ENCODE data around the gene EEFSEC. TPM values are rescaled to one million over a fixed set of nuclear protein-coding genes. Genes with fewer than 3 reads are reported as not detected.

The EEFSEC gene
- total RNA-seq, 1 donor from 2014 or later = 18.7 TPM

DNA sequence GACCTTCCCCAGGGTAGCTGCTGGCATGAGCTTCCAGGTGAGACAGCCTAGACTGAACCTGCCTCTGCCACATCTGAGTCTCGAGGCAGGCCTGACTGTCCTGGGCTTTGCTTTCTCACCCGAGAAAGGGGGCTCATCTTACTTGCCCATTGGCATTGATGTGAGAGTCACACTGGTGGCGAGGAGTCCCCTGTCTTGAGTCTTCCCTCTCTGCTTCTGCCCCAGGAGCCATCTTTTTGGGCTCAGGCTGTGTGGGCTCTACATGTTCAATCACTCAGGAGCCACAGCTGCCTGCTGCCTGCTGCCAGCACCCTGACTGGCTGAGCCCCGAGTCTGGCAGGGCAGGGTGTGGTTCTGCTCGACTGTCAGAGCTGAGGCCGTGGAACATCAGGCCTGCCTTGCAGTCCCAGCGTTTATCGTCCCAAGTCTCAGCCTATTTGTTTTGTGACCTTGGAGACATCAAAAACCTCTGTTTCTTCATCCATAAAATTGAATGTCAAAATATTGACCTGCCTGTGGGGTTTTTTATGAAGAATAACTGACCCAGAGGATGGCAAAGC is 180.9 kb downstream of the EEFSEC start:
- H3K36me3 Mint-ChIP-seq (ENCODE audit: low read depth) = no peaks in the 10 kb centered on the region
- no peak overlapping the region for H3K4me3 Mint-ChIP-seq
- H3K9me3 Mint-ChIP-seq = no peaks in the 10 kb centered on the region
- H3K27me3 Mint-ChIP-seq (ENCODE audit: insufficient read depth) = no peaks in the 10 kb centered on the region
- DNase-seq (ENCODE audit: low spot score) = no peak
- intact Hi-C loops (cut with micrococcal nuclease) = no loop called here
- no peak overlapping the region for H3K27ac Mint-ChIP-seq
- H3K4me1 Mint-ChIP-seq (ENCODE audit: low read depth) = no peaks in the 10 kb centered on the region

DNA sequence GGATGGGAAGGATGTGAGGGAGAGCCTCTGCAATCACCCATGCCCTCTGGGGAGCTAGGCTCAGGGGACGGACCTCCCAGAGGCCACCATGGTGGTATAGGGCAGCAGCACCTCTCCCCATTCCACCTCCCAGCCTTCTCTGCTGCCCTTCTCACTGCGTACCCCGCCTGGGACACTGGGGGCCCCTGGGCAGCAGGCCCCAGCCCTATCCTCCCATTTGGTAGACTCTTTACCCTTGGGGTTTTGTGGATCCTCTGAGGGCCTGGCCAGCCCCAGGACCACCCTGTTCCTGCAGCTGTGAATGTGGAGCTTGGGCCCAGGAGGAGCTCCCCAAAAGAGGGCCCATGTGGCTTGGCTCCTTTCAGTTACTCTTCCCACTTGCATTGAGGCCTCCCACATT is 181.5 kb downstream of the EEFSEC start:
- Mint-ChIP-seq H3K36me3 (ENCODE audit: low read depth) (no peaks in the 10 kb centered on the region), H3K27ac (no peak overlapping the region), H3K4me1 (ENCODE audit: low read depth) (no peaks in the 10 kb centered on the region), H3K4me3 (no peak overlapping the region), H3K27me3 (ENCODE audit: insufficient read depth) (no peaks in the 10 kb centered on the region), H3K9me3 (no peaks in the 10 kb centered on the region)
- DNase-seq (ENCODE audit: low spot score) = no peak
- intact Hi-C loops (cut with micrococcal nuclease) = no loop called here

DNA sequence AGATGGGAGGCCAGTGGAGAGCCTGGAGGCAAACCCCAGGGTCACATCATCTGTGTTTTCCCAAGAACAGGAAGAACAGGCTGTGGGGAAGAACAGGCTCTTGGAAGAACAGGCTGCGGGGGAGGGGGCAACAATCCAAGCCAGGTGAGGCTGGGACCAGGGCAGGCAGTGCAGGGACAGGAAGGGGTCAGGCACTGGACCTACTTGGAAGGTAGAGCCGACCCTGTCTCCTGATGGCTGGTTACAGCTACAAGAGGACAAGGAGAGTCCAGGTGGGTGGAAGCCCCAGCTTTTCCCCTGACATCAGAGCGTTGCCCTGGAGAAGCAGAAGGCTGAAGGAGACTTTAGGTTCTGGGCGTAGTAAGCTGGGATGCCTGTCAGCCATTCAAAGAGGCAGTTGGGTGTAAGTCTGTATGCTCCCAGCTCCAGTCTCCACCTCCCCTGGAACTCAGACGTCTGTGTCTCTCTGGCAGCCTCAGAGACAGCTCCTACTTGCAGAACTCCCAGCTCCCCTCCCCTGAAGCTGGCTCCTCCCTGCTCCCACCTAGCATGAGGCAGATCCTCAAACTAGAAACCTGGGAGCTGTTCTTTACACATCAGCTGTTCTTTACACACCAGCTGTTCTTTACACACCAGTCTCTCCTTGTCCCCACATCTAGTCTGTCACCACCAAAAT is 182.5 kb downstream of the EEFSEC start:
- DNase-seq (ENCODE audit: low spot score) = no peak
- H3K4me1 Mint-ChIP-seq (ENCODE audit: low read depth) = no peaks in the 10 kb centered on the region
- no peaks in the 10 kb centered on the region for H3K9me3 Mint-ChIP-seq
- intact Hi-C loops (cut with micrococcal nuclease) = no loop called here
- no peak overlapping the region for H3K4me3 Mint-ChIP-seq
- no peaks in the 10 kb centered on the region for H3K36me3 Mint-ChIP-seq (ENCODE audit: low read depth)
- no peak overlapping the region for H3K27ac Mint-ChIP-seq
- H3K27me3 Mint-ChIP-seq (ENCODE audit: insufficient read depth) = no peaks in the 10 kb centered on the region

DNA sequence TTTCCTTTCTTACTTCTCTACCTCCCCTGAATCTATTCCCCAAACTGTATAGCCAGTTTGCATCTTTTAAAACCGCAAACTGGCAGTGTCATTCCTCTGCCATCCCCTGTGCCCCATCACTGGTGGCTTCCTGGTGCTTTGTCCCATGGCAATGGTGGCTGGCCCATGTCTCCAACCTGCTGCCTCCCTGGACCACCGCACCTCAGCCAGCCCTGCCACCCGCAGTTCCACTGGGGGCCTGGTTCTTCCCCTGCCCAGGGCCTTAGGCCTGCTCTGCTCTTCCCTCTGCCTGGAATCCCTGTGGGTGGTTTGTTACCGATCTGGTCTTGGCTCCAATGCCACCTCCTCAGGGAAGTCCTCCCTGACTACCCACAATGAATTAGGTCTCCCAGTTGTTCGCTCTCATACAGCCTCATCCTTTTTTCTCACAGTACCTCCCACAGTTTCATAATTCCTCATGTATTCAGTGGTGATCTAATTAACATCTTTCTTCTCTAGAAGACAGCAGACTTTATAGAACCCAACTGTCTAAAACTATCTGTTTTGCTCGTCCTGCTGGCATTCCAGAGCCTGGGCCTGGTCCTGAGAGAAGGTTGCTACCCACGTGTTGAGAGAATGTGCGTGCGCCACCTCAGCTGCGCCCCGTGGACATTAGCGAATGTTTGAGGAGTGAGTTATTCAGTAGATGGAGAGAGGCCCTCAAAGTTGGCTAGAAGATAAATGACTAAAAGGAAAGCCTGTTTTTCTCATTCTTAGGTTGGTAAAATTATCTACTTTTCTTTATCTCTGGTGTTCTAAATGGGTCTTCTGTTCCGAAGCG is 183.3 kb downstream of the EEFSEC start:
- Mint-ChIP-seq H3K9me3 (no peaks in the 10 kb centered on the region), H3K4me3 (no peak overlapping the region), H3K27ac (no peak overlapping the region), H3K36me3 (ENCODE audit: low read depth) (no peaks in the 10 kb centered on the region), H3K4me1 (ENCODE audit: low read depth) (no peaks in the 10 kb centered on the region), H3K27me3 (ENCODE audit: insufficient read depth) (no peaks in the 10 kb centered on the region)
- intact Hi-C loops (cut with micrococcal nuclease) = no loop called here
- DNase-seq (ENCODE audit: low spot score) = no peak

DNA sequence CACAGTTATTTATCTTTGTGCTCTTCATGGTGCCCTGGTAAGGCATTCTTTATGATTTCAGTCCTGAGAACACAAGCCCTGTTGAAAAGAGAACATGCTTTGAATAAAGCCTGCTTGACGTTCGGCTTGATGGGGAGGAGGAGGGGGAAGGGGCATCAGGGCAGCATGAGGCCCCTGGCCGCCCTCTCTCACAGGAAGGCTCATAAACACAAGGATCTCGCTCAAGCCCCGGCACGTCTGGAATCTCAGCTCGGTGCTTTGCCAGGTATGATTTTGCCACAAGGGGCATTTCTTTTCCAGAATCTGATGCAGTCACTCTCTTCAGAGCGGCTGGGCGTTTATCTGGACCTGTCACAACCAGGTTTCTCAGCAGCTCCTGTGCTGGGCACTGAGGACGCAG is 184.0 kb downstream of the EEFSEC start:
- H3K4me3 Mint-ChIP-seq = no peak overlapping the region

DNA sequence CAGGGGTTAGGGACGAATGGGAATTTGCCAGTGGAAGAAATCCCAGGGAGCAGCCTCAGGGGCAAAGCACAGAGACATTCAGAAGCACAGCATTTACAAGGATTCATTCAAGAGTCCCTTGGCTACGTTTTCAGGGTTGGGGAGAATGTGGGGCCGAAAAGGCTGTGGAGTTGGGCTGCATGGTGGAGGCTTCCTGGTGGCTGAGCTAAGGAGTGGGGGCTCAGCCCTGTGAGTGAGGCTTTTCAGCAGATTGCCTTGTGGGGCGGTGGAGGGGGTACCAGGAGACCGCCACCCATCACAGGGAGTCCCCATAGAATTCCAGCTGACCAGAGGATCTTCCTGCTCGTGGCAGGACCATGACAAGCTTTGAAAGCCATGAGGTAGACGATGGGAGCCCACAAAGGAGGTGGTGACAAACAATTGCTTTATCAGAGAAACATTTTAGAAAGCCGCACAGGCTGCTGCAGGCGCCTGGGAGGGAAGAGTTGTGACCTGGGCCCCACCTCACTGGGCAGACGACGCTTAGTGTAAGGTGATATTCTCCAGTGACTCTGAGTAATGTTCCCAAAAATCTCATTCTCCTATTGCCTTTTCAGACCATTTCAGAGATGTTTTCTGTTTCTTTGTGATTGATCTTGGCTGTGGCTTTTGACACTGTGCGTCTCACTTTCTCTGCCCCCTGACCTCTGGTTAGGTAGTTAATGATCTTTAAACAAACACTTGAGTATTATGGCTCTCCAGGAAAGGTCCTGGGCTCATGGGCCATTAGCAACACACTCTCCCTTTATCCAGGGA is 185.5 kb downstream of the EEFSEC start:
- Mint-ChIP-seq H3K9me3 (no peaks in the 10 kb centered on the region), H3K27ac (no peak overlapping the region), H3K27me3 (ENCODE audit: insufficient read depth) (no peaks in the 10 kb centered on the region), H3K4me1 (ENCODE audit: low read depth) (no peaks in the 10 kb centered on the region), H3K4me3 (no peak overlapping the region), H3K36me3 (ENCODE audit: low read depth) (no peaks in the 10 kb centered on the region)
- intact Hi-C loops (cut with micrococcal nuclease) = no loop called here
- DNase-seq (ENCODE audit: low spot score) = no peak

More for the DNA sequence above, 184.0 kb downstream of the EEFSEC start:
- intact Hi-C loops (cut with micrococcal nuclease) = no loop called here
- Mint-ChIP-seq H3K9me3 (no peaks in the 10 kb centered on the region), H3K4me1 (ENCODE audit: low read depth) (no peaks in the 10 kb centered on the region), H3K27ac (no peak overlapping the region), H3K27me3 (ENCODE audit: insufficient read depth) (no peaks in the 10 kb centered on the region), H3K36me3 (ENCODE audit: low read depth) (no peaks in the 10 kb centered on the region)
- no peak for DNase-seq (ENCODE audit: low spot score)

DNA sequence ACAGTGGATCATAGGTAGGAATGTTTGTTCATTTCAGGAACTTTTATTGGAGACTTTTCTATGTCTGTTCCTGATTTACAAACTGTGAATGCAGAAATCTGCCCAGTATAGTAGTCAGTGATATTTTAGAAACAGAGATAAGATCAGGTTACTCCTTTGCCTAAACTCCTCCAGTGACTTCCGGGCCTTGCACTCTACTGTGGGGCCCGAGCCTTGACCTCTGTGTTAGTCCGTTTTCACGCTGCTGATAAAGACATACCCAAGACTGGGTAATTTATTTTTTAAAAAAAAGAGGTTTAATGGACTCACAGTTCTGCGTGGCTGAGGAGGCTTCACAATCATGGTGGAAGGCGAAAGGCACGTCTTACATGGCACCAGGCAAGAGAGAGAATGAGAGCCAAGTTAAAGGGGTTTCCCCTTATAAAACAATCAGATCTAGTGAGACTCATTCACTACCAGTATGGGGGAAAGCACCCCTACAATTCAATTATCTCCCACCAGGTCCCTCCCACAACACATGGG is 186.3 kb downstream of the EEFSEC start:
- intact Hi-C loops (cut with micrococcal nuclease) = no loop called here
- Mint-ChIP-seq H3K4me1 (ENCODE audit: low read depth) (no peaks in the 10 kb centered on the region), H3K27ac (no peak overlapping the region), H3K9me3 (no peaks in the 10 kb centered on the region), H3K4me3 (no peak overlapping the region), H3K36me3 (ENCODE audit: low read depth) (no peaks in the 10 kb centered on the region), H3K27me3 (ENCODE audit: insufficient read depth) (no peaks in the 10 kb centered on the region)
- no peak for DNase-seq (ENCODE audit: low spot score)

DNA sequence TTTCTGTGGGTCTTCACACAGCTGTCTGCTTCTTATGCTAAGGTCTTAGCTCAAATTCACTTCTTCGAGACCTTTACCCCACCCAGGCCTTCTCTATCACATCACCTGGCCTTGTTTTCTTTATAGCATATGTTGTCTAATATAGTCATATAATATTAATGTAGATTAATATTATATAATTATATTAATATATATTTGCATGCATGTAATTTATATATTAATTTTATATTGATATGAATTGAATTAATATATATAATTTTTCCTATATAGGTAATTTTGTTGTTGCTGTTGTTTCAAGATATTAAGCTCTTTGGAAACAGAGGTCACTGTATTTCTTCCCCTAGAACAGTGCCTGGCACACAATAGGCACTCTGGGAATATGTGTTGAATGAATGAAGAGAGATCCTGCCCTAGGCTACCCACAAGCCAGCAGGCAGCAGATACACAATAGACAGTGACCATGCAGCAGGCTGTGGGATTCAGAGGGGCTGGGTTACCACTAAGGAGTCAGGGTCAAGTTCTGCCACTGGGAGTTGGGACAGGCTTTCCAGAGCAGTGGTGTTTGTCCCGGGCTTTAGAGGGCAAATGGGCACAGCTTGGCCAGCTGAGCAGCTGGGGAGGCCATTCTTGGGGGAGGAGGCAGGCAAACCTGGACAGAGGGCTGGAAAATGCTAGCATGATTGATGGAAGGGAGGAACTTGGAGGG is 187.1 kb downstream of the EEFSEC start:
- Mint-ChIP-seq H3K4me3 (no peak overlapping the region), H3K27me3 (ENCODE audit: insufficient read depth) (no peaks in the 10 kb centered on the region), H3K27ac (no peak overlapping the region), H3K9me3 (no peaks in the 10 kb centered on the region), H3K36me3 (ENCODE audit: low read depth) (no peaks in the 10 kb centered on the region), H3K4me1 (ENCODE audit: low read depth) (no peaks in the 10 kb centered on the region)
- intact Hi-C loops (cut with micrococcal nuclease) = no loop called here
- DNase-seq (ENCODE audit: low spot score) = no peak

DNA sequence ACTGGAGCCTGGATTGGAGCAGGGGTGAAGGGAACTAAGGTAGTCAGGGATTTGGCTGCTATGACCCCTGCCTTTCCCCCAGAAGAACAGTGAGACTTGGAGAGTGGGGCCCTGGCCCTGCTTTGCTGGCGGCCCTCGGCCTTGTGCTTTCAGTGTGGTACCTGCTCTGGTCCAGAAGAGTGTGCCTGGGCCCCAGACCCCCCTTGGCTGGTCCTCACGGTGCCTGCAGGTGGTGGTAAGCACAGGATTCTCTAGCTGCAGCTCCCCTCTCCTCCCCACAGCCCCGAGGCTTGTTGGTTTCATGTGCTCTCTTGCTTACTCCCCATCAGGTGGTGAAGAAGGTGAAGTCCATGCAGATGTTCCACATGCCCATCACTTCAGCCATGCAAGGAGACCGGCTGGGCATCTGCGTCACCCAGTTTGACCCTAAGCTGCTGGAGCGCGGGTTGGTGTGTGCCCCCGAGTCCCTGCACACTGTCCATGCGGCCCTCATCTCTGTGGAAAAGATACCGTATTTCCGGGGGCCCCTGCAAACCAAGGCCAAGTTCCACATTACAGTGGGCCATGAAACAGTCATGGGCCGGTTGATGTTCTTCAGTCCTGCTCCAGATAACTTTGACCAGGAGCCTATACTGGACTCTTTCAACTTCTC is 187.7 kb downstream of the EEFSEC start:
- no peak for DNase-seq (ENCODE audit: low spot score)
- intact Hi-C loops (cut with micrococcal nuclease) = no loop called here
- H3K9me3 Mint-ChIP-seq = no peaks in the 10 kb centered on the region
- H3K4me3 Mint-ChIP-seq = no peak overlapping the region
- H3K36me3 Mint-ChIP-seq (ENCODE audit: low read depth) = no peaks in the 10 kb centered on the region
- H3K27me3 Mint-ChIP-seq (ENCODE audit: insufficient read depth) = no peaks in the 10 kb centered on the region
- no peak overlapping the region for H3K27ac Mint-ChIP-seq
- no peaks in the 10 kb centered on the region for H3K4me1 Mint-ChIP-seq (ENCODE audit: low read depth)

DNA sequence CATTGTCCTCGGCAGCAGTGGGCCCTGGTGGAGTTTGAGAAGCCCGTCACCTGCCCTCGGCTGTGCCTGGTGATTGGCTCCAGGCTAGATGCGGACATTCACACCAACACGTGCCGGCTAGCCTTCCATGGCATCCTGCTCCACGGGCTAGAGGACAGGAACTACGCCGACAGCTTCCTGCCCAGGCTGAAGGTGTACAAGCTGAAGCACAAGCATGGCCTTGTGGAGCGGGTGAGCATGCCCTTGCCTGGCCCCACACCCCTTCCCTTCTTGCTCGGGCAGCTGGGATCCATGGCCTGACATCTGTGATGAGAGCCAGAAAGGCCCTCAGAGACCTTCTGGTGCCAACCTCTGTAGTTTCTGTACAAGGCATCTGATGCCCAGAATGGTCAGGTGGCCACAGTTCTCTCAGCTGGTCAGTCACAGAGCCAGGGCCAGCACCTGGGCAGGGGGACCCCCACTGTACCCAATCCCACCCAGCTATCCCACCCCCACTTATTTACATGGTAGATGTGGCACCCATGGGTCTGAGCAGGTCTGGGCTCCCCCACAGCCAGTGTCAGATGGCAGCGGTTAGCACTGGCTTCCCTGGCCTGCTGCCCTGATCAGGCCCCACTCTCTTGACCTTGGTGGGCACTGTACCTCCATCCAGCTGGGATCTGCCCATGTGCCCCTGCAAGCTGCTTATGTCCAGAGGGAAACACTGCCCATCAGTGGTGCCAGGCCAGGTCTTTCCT is 188.5 kb downstream of the EEFSEC start:
- no peak overlapping the region for H3K27ac Mint-ChIP-seq
- H3K4me3 Mint-ChIP-seq = no peak overlapping the region
- H3K9me3 Mint-ChIP-seq = no peaks in the 10 kb centered on the region
- no peaks in the 10 kb centered on the region for H3K36me3 Mint-ChIP-seq (ENCODE audit: low read depth)
- H3K4me1 Mint-ChIP-seq (ENCODE audit: low read depth) = no peaks in the 10 kb centered on the region
- no peak for DNase-seq (ENCODE audit: low spot score)
- intact Hi-C loops (cut with micrococcal nuclease) = no loop called here
- H3K27me3 Mint-ChIP-seq (ENCODE audit: insufficient read depth) = no peaks in the 10 kb centered on the region

DNA sequence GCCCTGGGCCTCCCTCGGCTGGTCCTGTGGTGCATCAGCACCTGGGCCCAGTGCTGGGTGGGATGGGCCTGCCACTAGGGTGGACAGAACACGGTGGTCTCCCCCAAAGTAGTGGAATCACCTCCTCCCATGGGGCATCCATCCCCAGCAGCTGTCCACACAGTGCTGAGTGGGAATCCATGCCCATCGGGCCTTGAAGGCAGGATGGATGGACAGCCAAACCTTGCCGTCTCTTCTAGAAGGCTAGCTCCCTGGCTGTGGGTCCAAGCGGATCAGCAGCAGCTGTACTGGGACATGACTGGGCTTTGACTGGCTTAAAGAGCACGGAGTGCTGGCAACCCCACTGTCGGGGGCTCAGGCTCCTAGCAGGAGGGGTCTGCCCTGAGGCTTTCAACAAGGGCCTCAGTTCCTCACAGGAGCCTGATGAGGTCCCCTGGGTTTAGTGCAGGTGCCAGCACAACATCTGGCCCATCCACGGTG is 189.5 kb downstream of the EEFSEC start:
- intact Hi-C loops (cut with micrococcal nuclease) = no loop called here
- Mint-ChIP-seq H3K4me3 (no peak overlapping the region), H3K9me3 (no peaks in the 10 kb centered on the region), H3K36me3 (ENCODE audit: low read depth) (no peaks in the 10 kb centered on the region), H3K27ac (no peak overlapping the region), H3K27me3 (ENCODE audit: insufficient read depth) (no peaks in the 10 kb centered on the region), H3K4me1 (ENCODE audit: low read depth) (no peaks in the 10 kb centered on the region)
- no peak for DNase-seq (ENCODE audit: low spot score)

Data from activated T-helper 1 cell treated with anti-CD3 and anti-CD28 coated beads, Interleukin-12 subunit alpha, Interleukin-12 subunit beta, Interleukin-2, Interleukin-4 antibody, amounts not matched to agents 30 ng/mL and 10 ng/mL and 1 ng/mL, durations not matched to agents 14 hours and 24 hours and 36 hours (primary cell).